SK-N-SH (cell line): ENCODE measurements around the gene CHD2. TPM values are rescaled to one million over a fixed set of nuclear protein-coding genes. Genes with fewer than 3 reads are reported as not detected.

Experiments
- CTCF ChIA-PET: fragments of 300-600, 350-600 bp; formaldehyde crosslinking; extraction: SDS; loops from one replicate; lab custom pipeline; 2021; lab: Yijun Ruan, JAX
- POLR2A ChIA-PET: fragments of 350-600 bp; sonication (Branson Sonifier 250); formaldehyde crosslinking; extraction: SDS; loops from one replicate; lab custom pipeline; 2020; ENCODE audit warnings: antibody characterized with exemption, inconsistent platforms; lab: Yijun Ruan, JAX
- DNase-seq: peaks from one replicate; pipeline ENCODE4 v3.0.0; 2012
- H2AFZ ChIP-seq: fragments of 200-600 bp; sonication (generic); 2 replicates; pipeline ENCODE4 v1.8.1; 2016; ENCODE audit warnings: antibody characterized with exemption, mild to moderate bottlenecking, low read depth
- H3F3A ChIP-seq: fragments of 200-600 bp; sonication (generic); replicated peaks from 2 replicates; pipeline ENCODE3; 2016; ENCODE audit warnings: antibody characterized with exemption, mild to moderate bottlenecking; ENCODE audit not compliant: insufficient read depth
- H3K27ac ChIP-seq, 2 experiments: fragments of 200-500 bp in 1 of 2; fragments of 200-600 bp in 1 of 2; sonication (Bioruptor generic) in 1 of 2; sonication (generic), shearing (Covaris generic) in 1 of 2; 2 replicates each; pipeline versions ENCODE4 v1.5.1 to v1.6.1; 2014 to 2016; ENCODE audit warnings: low read depth in 2 of 2, inconsistent platforms in 1 of 2, low read length in 1 of 2, mild to moderate bottlenecking in 1 of 2, mixed read lengths in 1 of 2
- H3K27me3 ChIP-seq: fragments of 200-600 bp; sonication (generic), shearing (Covaris generic); 2 replicates; pipeline ENCODE4 v1.6.1; 2016; ENCODE audit warnings: mixed run types; ENCODE audit not compliant: insufficient read depth
- H3K36me3 ChIP-seq, 2 experiments: fragments of 200-500 bp in 1 of 2; fragments of 200-600 bp in 1 of 2; sonication (Bioruptor generic) in 1 of 2; sonication (generic) in 1 of 2; replicated peaks in 1 of 2; 2 replicates each; pipeline versions ENCODE3 to v1.5.1; 2014 to 2016; ENCODE audit warnings: low read length in 1 of 2, mild to moderate bottlenecking in 1 of 2; ENCODE audit not compliant: insufficient read depth in 2 of 2, control insufficient read depth in 1 of 2
- H3K4me1 ChIP-seq, 2 experiments: fragments of 200-500 bp in 1 of 2; fragments of 200-600 bp in 1 of 2; sonication (Bioruptor generic) in 1 of 2; sonication (generic), shearing (Covaris generic) in 1 of 2; 2 replicates each; pipeline versions ENCODE4 v1.5.1 to v1.6.1; 2014 to 2016; ENCODE audit warnings: low read depth in 1 of 2, low read length in 1 of 2, mixed run types in 1 of 2; ENCODE audit not compliant: insufficient read depth in 2 of 2, control insufficient read depth in 1 of 2
- H3K4me2 ChIP-seq: fragments of 200-600 bp; sonication (generic), shearing (Covaris generic); 2 replicates; pipeline ENCODE4 v1.6.1; 2017; ENCODE audit warnings: mixed run types
- H3K4me3 ChIP-seq, 2 experiments: fragments of 200-500 bp in 1 of 2; fragments of 200-600 bp in 1 of 2; sonication (Bioruptor generic) in 1 of 2; sonication (generic), shearing (Covaris generic) in 1 of 2; 2 replicates each; pipeline versions ENCODE4 v1.5.1 to v1.8.1; 2014 to 2016; ENCODE audit warnings: low read depth in 2 of 2, inconsistent platforms in 1 of 2, low read length in 1 of 2, mild to moderate bottlenecking in 1 of 2, mixed read lengths in 1 of 2, moderate library complexity in 1 of 2
- H3K79me2 ChIP-seq: fragments of 200-600 bp; sonication (generic); 2 replicates; pipeline ENCODE4 v1.8.1; 2017; ENCODE audit warnings: mild to moderate bottlenecking; ENCODE audit not compliant: insufficient read depth
- H3K9ac ChIP-seq: fragments of 200-600 bp; sonication (generic); 2 replicates; pipeline ENCODE4 v1.6.1; 2017; ENCODE audit warnings: mixed run types
- H3K9me2 ChIP-seq: fragments of 200-600 bp; sonication (generic); 2 replicates; pipeline ENCODE4 v1.6.1; 2017; ENCODE audit warnings: mixed run types
- H3K9me3 ChIP-seq: fragments of 200-600 bp; sonication (generic); 2 replicates; pipeline ENCODE4 v1.6.1; 2017; ENCODE audit warnings: mixed run types, mild to moderate bottlenecking, moderate library complexity
- H4K20me1 ChIP-seq: fragments of 200-600 bp; sonication (generic); 2 replicates; pipeline ENCODE4 v1.6.1; 2017; ENCODE audit warnings: mild to moderate bottlenecking, mixed run types; ENCODE audit not compliant: insufficient read depth
- ELF1 ChIP-seq: IDR thresholded peaks from 2 replicates; pipeline ENCODE4 v1.4.0; 2012
- EP300 ChIP-seq, 2 experiments: IDR thresholded peaks; 2 replicates each; pipeline versions ENCODE4 v1.4.0 to v1.6.1; 2012; ENCODE audit warnings: borderline replicate concordance in 1 of 2, low read depth in 1 of 2, low read length in 1 of 2
- FOXJ3 ChIP-seq: sonication (generic); formaldehyde crosslinking; IDR thresholded peaks from 2 replicates; pipeline ENCODE4 v1.5.1; 2020; ENCODE audit warnings: mild to moderate bottlenecking, missing genetic modification reagents
- FOXM1 ChIP-seq: IDR thresholded peaks from 2 replicates; pipeline ENCODE4 v1.4.0; 2012; ENCODE audit warnings: low read depth, mild to moderate bottlenecking
- GABPA ChIP-seq: IDR thresholded peaks from 2 replicates; pipeline ENCODE4 v1.4.0; 2012; ENCODE audit warnings: low read depth, mild to moderate bottlenecking
- GATA2 ChIP-seq: sonication (generic); formaldehyde crosslinking; IDR thresholded peaks from 2 replicates; pipeline ENCODE4 v1.5.0; 2020; ENCODE audit warnings: mild to moderate bottlenecking, missing genetic modification reagents
- JUND ChIP-seq: IDR thresholded peaks from 2 replicates; pipeline ENCODE4 v1.4.0; 2012
- MEF2A ChIP-seq: IDR thresholded peaks from 2 replicates; pipeline ENCODE4 v1.4.0; 2012; ENCODE audit warnings: low read depth, borderline replicate concordance
- MXI1 ChIP-seq: IDR thresholded peaks from 2 replicates; pipeline ENCODE4 v1.6.1; 2012; ENCODE audit warnings: mild to moderate bottlenecking, low read depth, low read length, improper control_type of control experiment
- NFIC ChIP-seq: IDR thresholded peaks from 2 replicates; pipeline ENCODE4 v1.4.0; 2012; ENCODE audit warnings: borderline replicate concordance
- NRF1 ChIP-seq: IDR thresholded peaks from 2 replicates; pipeline ENCODE4 v1.6.1; 2012; ENCODE audit warnings: low read depth, mild to moderate bottlenecking, low read length
- RFX5 ChIP-seq: IDR thresholded peaks from 2 replicates; pipeline ENCODE4 v1.6.1; 2012; ENCODE audit warnings: mild to moderate bottlenecking, improper control_type of control experiment, low read length
- SIN3A ChIP-seq: IDR thresholded peaks from 2 replicates; pipeline ENCODE4 v1.6.1; 2012; ENCODE audit warnings: low read depth, mild to moderate bottlenecking, low read length, moderate library complexity, borderline replicate concordance
- SMC3 ChIP-seq: IDR thresholded peaks from 2 replicates; pipeline ENCODE4 v1.6.1; 2012; ENCODE audit warnings: low read depth, low read length, improper control_type of control experiment
- TAF1 ChIP-seq: IDR thresholded peaks from 2 replicates; pipeline ENCODE4 v1.6.1; 2012; ENCODE audit warnings: low read depth, mild to moderate bottlenecking, low read length, moderate library complexity, borderline replicate concordance
- TCF12 ChIP-seq: IDR thresholded peaks from 2 replicates; pipeline ENCODE4 v1.4.0; 2012
- TEAD4 ChIP-seq: IDR thresholded peaks from 2 replicates; pipeline ENCODE4 v1.4.0; 2012; ENCODE audit warnings: mild to moderate bottlenecking, borderline replicate concordance; ENCODE audit not compliant: insufficient read depth
- YY1 ChIP-seq: IDR thresholded peaks from 2 replicates; pipeline ENCODE4 v1.4.0; 2012; ENCODE audit warnings: low read depth, mild to moderate bottlenecking
- WGBS: methylation state at CpG from one replicate; pipeline ENCODE4 v1.1.6; 2017; ENCODE audit warnings: low lambda C conversion rate; 5-methylcytosine and 5-hydroxymethylcytosine counted together
- polyA plus RNA-seq, 3 experiments: library from polyadenylated mRNA; depleted of rRNA; stranded (reverse); fragments of >200 nt; gene quantifications; 2 replicates each; pipeline ENCODE4 v1.2.3, GENCODE V29; 2012
- TF ChIP-seq, protein P1 (sequence below): IDR thresholded peaks from 2 replicates; pipeline ENCODE4 v1.4.0; 2012; ENCODE audit warnings: low read depth
- TF ChIP-seq, protein P2 (sequence below): fragments of 150-350 bp; IDR thresholded peaks from 2 replicates; pipeline ENCODE4 v1.6.1; 2017; ENCODE audit warnings: antibody characterized with exemption, low read length, low read depth, borderline replicate concordance
- TF ChIP-seq, protein P3 (sequence below): IDR thresholded peaks from 2 replicates; pipeline ENCODE4 v1.4.0; 2012; ENCODE audit warnings: low read depth, borderline replicate concordance
- TF ChIP-seq, protein P4 (sequence below): fragments of 200-600 bp; sonication (generic); IDR thresholded peaks from 2 replicates; pipeline ENCODE4 v1.6.1; 2017; ENCODE audit warnings: antibody characterized with exemption, mild to moderate bottlenecking, moderate library complexity
- TF ChIP-seq, protein P5 (sequence below): fragments of 150-350 bp; IDR thresholded peaks from 2 replicates; pipeline ENCODE4 v1.6.1; 2016; ENCODE audit warnings: mild to moderate bottlenecking, low read depth, low read length

Gene CHD2
- polyA plus RNA-seq, 1 of the 3 experiments (the other 2 are of a cell fraction): 25.3 TPM

DNA sequence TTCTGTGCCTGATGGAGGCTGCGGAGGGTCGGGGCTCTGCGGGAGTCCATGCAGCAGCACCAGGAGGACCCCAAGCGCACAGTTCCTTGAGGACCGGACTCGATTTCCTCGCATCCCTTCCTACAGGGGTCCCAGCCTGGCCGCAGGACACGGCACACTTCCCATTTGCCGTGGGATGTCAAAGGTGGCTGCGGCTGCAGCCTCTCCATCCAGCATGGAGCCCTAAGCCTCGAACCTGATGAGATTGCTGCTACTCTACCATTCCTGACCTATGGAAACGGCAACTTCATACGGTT lies 148.2 kb downstream of the CHD2 start:
- DNase-seq: no peak
- Histone ChIP-seq H2AFZ (no peak overlapping the region), H3K27me3 (no peaks in the 10 kb centered on the region), H3K9ac (no peak overlapping the region), H3K4me1 (no peaks in the 10 kb centered on the region), H3K27ac (no peak overlapping the region)
- TF ChIP-seq FOXM1: no peak
- TF ChIP-seq FOXJ3 (CRISPR knock-in tag): no peak
- TF ChIP-seq ELF1: no peak
- TF ChIP-seq, protein P1, sequence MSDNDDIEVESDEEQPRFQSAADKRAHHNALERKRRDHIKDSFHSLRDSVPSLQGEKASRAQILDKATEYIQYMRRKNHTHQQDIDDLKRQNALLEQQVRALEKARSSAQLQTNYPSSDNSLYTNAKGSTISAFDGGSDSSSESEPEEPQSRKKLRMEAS: no peak
- TF ChIP-seq, protein P2, sequence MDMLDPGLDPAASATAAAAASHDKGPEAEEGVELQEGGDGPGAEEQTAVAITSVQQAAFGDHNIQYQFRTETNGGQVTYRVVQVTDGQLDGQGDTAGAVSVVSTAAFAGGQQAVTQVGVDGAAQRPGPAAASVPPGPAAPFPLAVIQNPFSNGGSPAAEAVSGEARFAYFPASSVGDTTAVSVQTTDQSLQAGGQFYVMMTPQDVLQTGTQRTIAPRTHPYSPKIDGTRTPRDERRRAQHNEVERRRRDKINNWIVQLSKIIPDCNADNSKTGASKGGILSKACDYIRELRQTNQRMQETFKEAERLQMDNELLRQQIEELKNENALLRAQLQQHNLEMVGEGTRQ: no peak
- TF ChIP-seq, protein P3, sequence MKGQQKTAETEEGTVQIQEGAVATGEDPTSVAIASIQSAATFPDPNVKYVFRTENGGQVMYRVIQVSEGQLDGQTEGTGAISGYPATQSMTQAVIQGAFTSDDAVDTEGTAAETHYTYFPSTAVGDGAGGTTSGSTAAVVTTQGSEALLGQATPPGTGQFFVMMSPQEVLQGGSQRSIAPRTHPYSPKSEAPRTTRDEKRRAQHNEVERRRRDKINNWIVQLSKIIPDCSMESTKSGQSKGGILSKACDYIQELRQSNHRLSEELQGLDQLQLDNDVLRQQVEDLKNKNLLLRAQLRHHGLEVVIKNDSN: no peak
- no peak for TF ChIP-seq NRF1
- TF ChIP-seq YY1: no peak
- no peak for TF ChIP-seq SMC3
- TF ChIP-seq TEAD4: no peak
- TF ChIP-seq TCF12: no peak
- no peak for TF ChIP-seq TAF1
- TF ChIP-seq RFX5: no peak
- TF ChIP-seq NFIC: no peak
- TF ChIP-seq, all 33 proteins: peak for 0
- H4K20me1 ChIP-seq: no peaks in the 10 kb centered on the region
- no peaks in the 10 kb centered on the region for H3K79me2 ChIP-seq
- CTCF ChIA-PET: no interaction called here
- H3K36me3 ChIP-seq: no peaks in the 10 kb centered on the region
- POLR2A ChIA-PET: no interaction called here
- H3F3A ChIP-seq: no peaks in the 10 kb centered on the region
- H3K4me3 ChIP-seq: no peak overlapping the region
- H3K4me2 ChIP-seq: no peak overlapping the region
- no peaks in the 10 kb centered on the region for H3K9me2 ChIP-seq
- WGBS: 91% methylated on average over 11 of the region's 14 CpGs
- H3K9me3 ChIP-seq: no peaks in the 10 kb centered on the region

DNA sequence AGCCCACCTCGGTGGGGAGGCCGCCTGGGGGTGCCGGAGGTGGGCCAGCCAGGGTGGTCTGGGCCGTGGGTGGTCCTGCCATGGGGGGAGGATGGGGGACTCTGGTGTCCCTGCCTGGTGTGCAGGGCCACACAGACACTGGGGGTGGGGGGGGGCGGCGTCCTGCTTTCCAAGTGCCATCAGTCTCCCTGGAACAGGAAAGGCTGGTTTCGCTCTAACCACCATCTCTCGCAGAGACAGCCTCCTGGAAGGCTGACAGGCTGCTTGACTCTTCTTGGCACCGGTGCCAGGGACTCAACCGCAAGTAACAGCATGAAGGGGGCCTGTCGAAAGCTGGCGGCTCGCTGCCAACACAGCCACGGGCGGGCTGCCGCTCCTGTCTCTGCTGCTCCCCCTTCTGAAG lies 148.6 kb downstream of the CHD2 start:
- no peaks in the 10 kb centered on the region for H3K9me3 ChIP-seq
- H3K36me3 ChIP-seq: no peaks in the 10 kb centered on the region
- no peak overlapping the region for H3K4me2 ChIP-seq
- CTCF ChIA-PET: no interaction called here
- no peaks in the 10 kb centered on the region for H3K9me2 ChIP-seq
- TF ChIP-seq SIN3A (no peak), MEF2A (no peak), MXI1 (no peak), NFIC (no peak), EP300 (IDR thresholded peaks at IDR 0.05; ENCODE audit: borderline replicate concordance in 1 of 2, low read depth in 1 of 2, low read length in 1 of 2) (no peak), GABPA (no peak), JUND (no peak), SMC3 (no peak), FOXJ3 (CRISPR knock-in tag) (no peak), GATA2 (CRISPR knock-in tag) (no peak)
- TF ChIP-seq, protein P4, sequence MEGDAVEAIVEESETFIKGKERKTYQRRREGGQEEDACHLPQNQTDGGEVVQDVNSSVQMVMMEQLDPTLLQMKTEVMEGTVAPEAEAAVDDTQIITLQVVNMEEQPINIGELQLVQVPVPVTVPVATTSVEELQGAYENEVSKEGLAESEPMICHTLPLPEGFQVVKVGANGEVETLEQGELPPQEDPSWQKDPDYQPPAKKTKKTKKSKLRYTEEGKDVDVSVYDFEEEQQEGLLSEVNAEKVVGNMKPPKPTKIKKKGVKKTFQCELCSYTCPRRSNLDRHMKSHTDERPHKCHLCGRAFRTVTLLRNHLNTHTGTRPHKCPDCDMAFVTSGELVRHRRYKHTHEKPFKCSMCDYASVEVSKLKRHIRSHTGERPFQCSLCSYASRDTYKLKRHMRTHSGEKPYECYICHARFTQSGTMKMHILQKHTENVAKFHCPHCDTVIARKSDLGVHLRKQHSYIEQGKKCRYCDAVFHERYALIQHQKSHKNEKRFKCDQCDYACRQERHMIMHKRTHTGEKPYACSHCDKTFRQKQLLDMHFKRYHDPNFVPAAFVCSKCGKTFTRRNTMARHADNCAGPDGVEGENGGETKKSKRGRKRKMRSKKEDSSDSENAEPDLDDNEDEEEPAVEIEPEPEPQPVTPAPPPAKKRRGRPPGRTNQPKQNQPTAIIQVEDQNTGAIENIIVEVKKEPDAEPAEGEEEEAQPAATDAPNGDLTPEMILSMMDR: no peak
- TF ChIP-seq, protein P5, sequence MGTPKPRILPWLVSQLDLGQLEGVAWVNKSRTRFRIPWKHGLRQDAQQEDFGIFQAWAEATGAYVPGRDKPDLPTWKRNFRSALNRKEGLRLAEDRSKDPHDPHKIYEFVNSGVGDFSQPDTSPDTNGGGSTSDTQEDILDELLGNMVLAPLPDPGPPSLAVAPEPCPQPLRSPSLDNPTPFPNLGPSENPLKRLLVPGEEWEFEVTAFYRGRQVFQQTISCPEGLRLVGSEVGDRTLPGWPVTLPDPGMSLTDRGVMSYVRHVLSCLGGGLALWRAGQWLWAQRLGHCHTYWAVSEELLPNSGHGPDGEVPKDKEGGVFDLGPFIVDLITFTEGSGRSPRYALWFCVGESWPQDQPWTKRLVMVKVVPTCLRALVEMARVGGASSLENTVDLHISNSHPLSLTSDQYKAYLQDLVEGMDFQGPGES: no peak
- TF ChIP-seq, all 33 proteins: peak for 0
- Histone ChIP-seq H3K4me1 (no peaks in the 10 kb centered on the region), H3K4me3 (no peak overlapping the region), H3K27me3 (no peaks in the 10 kb centered on the region), H3K9ac (no peak overlapping the region), H4K20me1 (no peaks in the 10 kb centered on the region), H3K79me2 (no peaks in the 10 kb centered on the region), H3F3A (no peaks in the 10 kb centered on the region), H2AFZ (no peak overlapping the region), H3K27ac (no peak overlapping the region)
- POLR2A ChIA-PET: no interaction called here
- 88% methylated on average over 9 of the region's 16 CpGs for WGBS
- no peak for DNase-seq
